ENCODE data around the gene EIF4G2.

The EIF4G2 gene

GRCh38 chr11:10809373-10810160 is 841 bp upstream of the EIF4G2 start (continued):
- TF ChIP-seq PATZ1 (tag by site-specific recombination; IDR thresholded peaks at IDR 0.05) (peak; percentile 65; the same call in 1 of the 2 replicates), GLIS1 (tag by site-specific recombination; IDR thresholded peaks at IDR 0.05) (peak; percentile 79), ZNF341 (tag by site-specific recombination; IDR thresholded peaks at IDR 0.05; ENCODE audit: low read depth) (peak; percentile 49), ZBTB48 (tag by site-specific recombination; IDR thresholded peaks at IDR 0.05) (peak; percentile 74; the same call in 1 of the 2 replicates), ZNF692 (tag by site-specific recombination; IDR thresholded peaks at IDR 0.05) (peak; percentile 43; the same call in 1 of the 2 replicates), ELK4 (IDR thresholded peaks at IDR 0.05; ENCODE audit: borderline replicate concordance, low read depth, low read length) (no peak), ZNF571 (tag by site-specific recombination; IDR thresholded peaks at IDR 0.05) (no peak), ZBTB8A (tag by site-specific recombination; IDR thresholded peaks at IDR 0.05) (peak; percentile 25)

GRCh38 chr11:10808235-10808552 is 532 bp downstream of the EIF4G2 start:
- POLR2A ChIA-PET = interaction anchor here (0.6 to 3.6 kb wide), 48 partner anchors 10 to 1719 kb away, joined by 3 to 194 read pairs (median 10); partner anchors contain the start of genes ADM, CTR9, GALNT18 and RNF141
- Histone ChIP-seq H3K4me1 (ENCODE audit: control insufficient read depth, insufficient read depth, low read length) (no peaks in the 10 kb centered on the region), H3K9me3 (ENCODE audit: control insufficient read depth, insufficient read depth, low read depth, low read length) (no peaks in the 10 kb centered on the region), H3K4me3 (ENCODE audit: low read depth, low read length) (peak overlapping the region; percentile 99), H3K27ac (ENCODE audit: extremely low read depth, low read depth, low read length) (peak overlapping the region; percentile 90), H3K36me3 (ENCODE audit: control insufficient read depth in 2 of 2, insufficient read depth in 1 of 2, low read length in 2 of 2) (peaks cover 8 to 46% of the 10 kb centered on the region in 2 experiments)
- no peak for TF ChIP-seq KLF1 (tag by site-specific recombination; IDR thresholded peaks at IDR 0.05)
- TF ChIP-seq GLIS1 (tag by site-specific recombination; IDR thresholded peaks at IDR 0.05) = 0 out of 2 replicates have a peak, but pooled peaks have one; percentile 3
- TF ChIP-seq ZNF221 (tag by site-specific recombination; IDR thresholded peaks at IDR 0.05; ENCODE audit: borderline replicate concordance) = no peak
- TF ChIP-seq ZBTB20 (tag by site-specific recombination; IDR thresholded peaks at IDR 0.05) = 0 out of 2 replicates have a peak, but pooled peaks have one; percentile 4
- CTCF ChIA-PET = interaction anchor here (1.0 to 1.6 kb wide), 4 partner anchors 13 to 38 kb away, joined by 3 to 5 read pairs (median 4); no protein-coding TSS in a partner anchor

- H3K27ac ChIP-seq (ENCODE audit: extremely low read depth, low read depth, low read length) = peak overlapping the region; percentile 90
- no peaks in the 10 kb centered on the region for H3K9me3 ChIP-seq (ENCODE audit: control insufficient read depth, insufficient read depth, low read depth, low read length)
- H3K36me3 ChIP-seq (ENCODE audit: control insufficient read depth in 2 of 2, insufficient read depth in 1 of 2, low read length in 2 of 2) = peaks cover 9 to 51% of the 10 kb centered on the region in 2 experiments
- H3K4me1 ChIP-seq (ENCODE audit: control insufficient read depth, insufficient read depth, low read length) = no peaks in the 10 kb centered on the region
- ChIA-PET POLR2A (interaction anchor here (0.9 to 3.6 kb wide), 17 partner anchors 10 to 814 kb away, joined by 3 to 194 read pairs (median 13); partner anchors contain the start of genes ADM, CTR9, GALNT18 and ZBED5), CTCF (interaction anchor here (1.0 to 1.6 kb wide), 3 partner anchors 15 to 37 kb away, joined by 3 to 5 read pairs (median 5); no protein-coding TSS in a partner anchor)
- H3K4me3 ChIP-seq (ENCODE audit: low read depth, low read length) = peak overlapping the region; percentile 99
- TF ChIP-seq ZNF704 (tag by site-specific recombination; IDR thresholded peaks at IDR 0.05) = no peak
- peak; percentile 75 for TF ChIP-seq SP2 (tag by site-specific recombination; IDR thresholded peaks at IDR 0.05)
- no peak for TF ChIP-seq ZNF530 (tag by site-specific recombination; IDR thresholded peaks at IDR 0.05; ENCODE audit: low read depth)
- TF ChIP-seq ZNF341 (tag by site-specific recombination; IDR thresholded peaks at IDR 0.05; ENCODE audit: low read depth) = peak; percentile 96
- peak; percentile 23; the same call in 1 of the 2 replicates for TF ChIP-seq PATZ1 (tag by site-specific recombination; IDR thresholded peaks at IDR 0.05)
- TF ChIP-seq SP3 (tag by site-specific recombination; IDR thresholded peaks at IDR 0.05) = peak; percentile 53
- TF ChIP-seq GLIS1 (tag by site-specific recombination; IDR thresholded peaks at IDR 0.05) = peak; percentile 71
- TF ChIP-seq ZBTB20 (tag by site-specific recombination; IDR thresholded peaks at IDR 0.05) = 0 out of 2 replicates have a peak, but pooled peaks have one; percentile 9
- peak; percentile 94 for TF ChIP-seq EGR2 (tag by site-specific recombination; IDR thresholded peaks at IDR 0.05; ENCODE audit: low read depth)
- TF ChIP-seq ZBTB21 (tag by site-specific recombination; IDR thresholded peaks at IDR 0.05) = no peak
- no peak for TF ChIP-seq FEZF1 (tag by site-specific recombination; IDR thresholded peaks at IDR 0.05)
- peak; percentile 56 for TF ChIP-seq ZIC2 (tag by site-specific recombination; IDR thresholded peaks at IDR 0.05)
- TF ChIP-seq GLIS2 (tag by site-specific recombination; IDR thresholded peaks at IDR 0.05) = peak; percentile 94
- no peak for TF ChIP-seq YY2 (tag by site-specific recombination; IDR thresholded peaks at IDR 0.05)
- TF ChIP-seq IKZF3 (tag by site-specific recombination; IDR thresholded peaks at IDR 0.05) = 0 out of 2 replicates have a peak, but pooled peaks have one; percentile 45
These were observed 1.1 kb downstream of the EIF4G2 start for GRCh38 chr11:10807493-10808234.

Measured in HEK293 (cell line).